ENCODE measurements around the gene SRPRB.
A peak's percentile ranks its signal among the peaks of the same experiment; 100 is the strongest.

DNA sequence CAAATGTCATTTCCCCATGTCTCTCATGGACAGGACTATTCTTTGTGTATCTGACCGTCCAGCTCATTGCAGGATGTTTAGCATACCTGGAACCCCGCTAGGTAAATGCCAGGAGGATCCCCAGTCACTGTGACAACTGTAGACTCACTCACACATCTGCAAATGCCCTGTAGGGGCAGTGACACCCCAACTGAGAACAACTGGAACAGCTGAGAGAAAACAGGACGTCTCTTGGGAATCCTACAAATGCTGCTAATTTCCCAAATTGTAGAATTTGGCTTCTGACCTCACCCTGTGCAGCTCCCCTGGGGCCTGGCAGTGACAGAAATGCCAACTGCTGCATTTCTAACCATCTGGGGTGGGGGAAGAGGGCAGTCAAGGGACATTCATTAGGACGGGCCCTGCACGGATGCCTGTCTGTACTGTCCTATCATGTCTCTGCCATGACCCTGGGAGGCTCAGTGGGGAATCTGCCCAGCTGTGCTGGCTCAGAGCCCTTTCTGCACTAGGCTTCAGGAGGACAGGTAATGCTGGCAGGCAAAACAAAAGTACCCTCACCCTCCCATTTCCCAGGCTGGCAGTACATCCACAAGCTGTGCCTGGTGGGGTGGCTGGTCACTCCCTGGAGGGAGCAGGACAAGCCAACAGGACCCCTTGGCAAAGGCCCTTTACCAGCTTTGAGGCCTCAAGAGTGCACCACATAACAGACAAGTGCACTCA, 59.7 kb downstream of the SRPRB start:
- TF ChIP-seq ATF4 (CRISPR knock-in tag; IDR thresholded peaks at IDR 0.05) (no peak), HDAC8 (tag; IDR thresholded peaks at IDR 0.05) (no peak), CTCF (IDR thresholded peaks at IDR 0.05 in 2 of 3, conservative IDR thresholded peaks at IDR 0.05 in 1 of 3; ENCODE audit: insufficient read depth in 2 of 3, low read depth in 1 of 3, low read length in 3 of 3) (peak; percentile 27 to 35 (median 32); a peak in 4 of 6 replicates), DLX4 (CRISPR knock-in tag; IDR thresholded peaks at IDR 0.05) (no peak), SFPQ (IDR thresholded peaks at IDR 0.05; ENCODE audit: low read depth, low read length) (no peak), ZC3H11A (IDR thresholded peaks at IDR 0.05; ENCODE audit: low read depth, low read length) (no peak), POLR2A (conservative IDR thresholded peaks at IDR 0.05) (no peak), NCOA6 (IDR thresholded peaks at IDR 0.05) (no peak), POLR2AphosphoS2 (IDR thresholded peaks at IDR 0.05; ENCODE audit: low read length) (no peak), SIN3A (IDR thresholded peaks at IDR 0.05; ENCODE audit: borderline replicate concordance in 2 of 2, control insufficient read depth in 1 of 2, low read depth in 2 of 2, low read length in 2 of 2) (no peak), HMG20B (CRISPR knock-in tag; IDR thresholded peaks at IDR 0.05) (no peak)
- TF ChIP-seq, protein P1, sequence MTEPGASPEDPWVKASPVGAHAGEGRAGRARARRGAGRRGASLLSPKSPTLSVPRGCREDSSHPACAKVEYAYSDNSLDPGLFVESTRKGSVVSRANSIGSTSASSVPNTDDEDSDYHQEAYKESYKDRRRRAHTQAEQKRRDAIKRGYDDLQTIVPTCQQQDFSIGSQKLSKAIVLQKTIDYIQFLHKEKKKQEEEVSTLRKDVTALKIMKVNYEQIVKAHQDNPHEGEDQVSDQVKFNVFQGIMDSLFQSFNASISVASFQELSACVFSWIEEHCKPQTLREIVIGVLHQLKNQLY (CRISPR knock-in tag; conservative IDR thresholded peaks at IDR 0.05), result no peak
- TF ChIP-seq, protein P2, sequence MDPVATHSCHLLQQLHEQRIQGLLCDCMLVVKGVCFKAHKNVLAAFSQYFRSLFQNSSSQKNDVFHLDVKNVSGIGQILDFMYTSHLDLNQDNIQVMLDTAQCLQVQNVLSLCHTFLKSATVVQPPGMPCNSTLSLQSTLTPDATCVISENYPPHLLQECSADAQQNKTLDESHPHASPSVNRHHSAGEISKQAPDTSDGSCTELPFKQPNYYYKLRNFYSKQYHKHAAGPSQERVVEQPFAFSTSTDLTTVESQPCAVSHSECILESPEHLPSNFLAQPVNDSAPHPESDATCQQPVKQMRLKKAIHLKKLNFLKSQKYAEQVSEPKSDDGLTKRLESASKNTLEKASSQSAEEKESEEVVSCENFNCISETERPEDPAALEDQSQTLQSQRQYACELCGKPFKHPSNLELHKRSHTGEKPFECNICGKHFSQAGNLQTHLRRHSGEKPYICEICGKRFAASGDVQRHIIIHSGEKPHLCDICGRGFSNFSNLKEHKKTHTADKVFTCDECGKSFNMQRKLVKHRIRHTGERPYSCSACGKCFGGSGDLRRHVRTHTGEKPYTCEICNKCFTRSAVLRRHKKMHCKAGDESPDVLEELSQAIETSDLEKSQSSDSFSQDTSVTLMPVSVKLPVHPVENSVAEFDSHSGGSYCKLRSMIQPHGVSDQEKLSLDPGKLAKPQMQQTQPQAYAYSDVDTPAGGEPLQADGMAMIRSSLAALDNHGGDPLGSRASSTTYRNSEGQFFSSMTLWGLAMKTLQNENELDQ (CRISPR knock-in tag; IDR thresholded peaks at IDR 0.05; ENCODE audit: borderline replicate concordance), result no peak
